A549 (cell line): Measurements from ENCODE around the gene KRT73. TPM values are rescaled to one million over a fixed set of nuclear protein-coding genes. Genes with fewer than 3 reads are reported as not detected.

Source experiments
- ATAC-seq, 2 experiments: fragments of 200-7000 bp in 1 of 2; fragments of >200 bp in 1 of 2; cut with Nextera tagmentation in 1 of 2; cut with Tn5 transposase in 1 of 2; 3 replicates each; pipeline versions ENCODE4 v1.8.0 to v1.9.1; 2018 to 2020; ENCODE audit warnings: mild to moderate bottlenecking in 1 of 2, moderate library complexity in 1 of 2
- CTCF ChIA-PET: fragments of 300-600 bp; sonication (Branson Sonifier 250); formaldehyde crosslinking; extraction: SDS; loops from one replicate; lab custom pipeline; 2021; ENCODE audit warnings: antibody characterized with exemption, inconsistent platforms; lab: Yijun Ruan, JAX
- POLR2A ChIA-PET: fragments of 350-600 bp; formaldehyde crosslinking; extraction: SDS; loops from one replicate; lab custom pipeline; 2021; ENCODE audit warnings: antibody characterized with exemption, inconsistent platforms; lab: Yijun Ruan, JAX
- DNase-seq, 2 experiments: peaks; one replicate each; pipeline versions ENCODE4 v3.0.0 to v3.0.0-alpha.2; 2011 to 2016; ENCODE audit warnings: low read depth in 1 of 2, low spot score in 1 of 2
- FAIRE-seq: peaks from 2 replicates; lab custom pipeline; 2011; peaks lifted over from hg19 to GRCh38; lab: Jason Lieb, UNC
- H3K27ac ChIP-seq, 2 experiments: fragments of >200 bp; sonication (Bioruptor Twin); formaldehyde crosslinking; 3 replicates each; pipeline ENCODE4 v1.5.1; 2016 to 2017
- H3K4me1 ChIP-seq: fragments of >200 bp; sonication (Bioruptor Twin); formaldehyde crosslinking; 3 replicates; pipeline ENCODE4 v1.6.1; 2016
- H3K4me2 ChIP-seq: fragments of >200 bp; sonication (Bioruptor Twin); formaldehyde crosslinking; 3 replicates; pipeline ENCODE4 v1.6.1; 2016
- H3K4me3 ChIP-seq: fragments of >200 bp; sonication (Bioruptor Twin); formaldehyde crosslinking; 3 replicates; pipeline ENCODE4 v1.5.1; 2016
- H3K9me3 ChIP-seq: fragments of >200 bp; sonication (Bioruptor Twin); formaldehyde crosslinking; 3 replicates; pipeline ENCODE4 v1.6.1; 2016
- ATOH8 ChIP-seq: fragments of 250-450 bp; sonication (Bioruptor Pico); IDR thresholded peaks from 2 replicates; pipeline ENCODE4 v1.5.0; 2020; ENCODE audit warnings: low read depth, mild to moderate bottlenecking, moderate library complexity
- CEBPB ChIP-seq, 2 experiments: fragments of >200 bp in 1 of 2; sonication (Bioruptor Twin) in 1 of 2; formaldehyde crosslinking in 1 of 2; IDR thresholded peaks; 2 replicates each; pipeline ENCODE4 v1.6.1; 2012 to 2016
- CHD2 ChIP-seq: fragments of 150-350 bp; IDR thresholded peaks from 2 replicates; pipeline ENCODE4 v1.6.1; 2014; ENCODE audit warnings: low read length; ENCODE audit not compliant: partially characterized antibody
- CHD4 ChIP-seq: fragments of 200-600 bp; sonication (generic); IDR thresholded peaks from 2 replicates; pipeline ENCODE4 v1.6.1; 2016; ENCODE audit warnings: antibody characterized with exemption, mild to moderate bottlenecking, borderline replicate concordance
- E2F6 ChIP-seq: IDR thresholded peaks from 2 replicates; pipeline ENCODE4 v1.6.1; 2012; ENCODE audit warnings: low read depth, borderline replicate concordance
- EHF ChIP-seq: fragments of 250-450 bp; sonication (Bioruptor Pico); IDR thresholded peaks from 2 replicates; pipeline ENCODE4 v1.5.0; 2020; ENCODE audit warnings: mild to moderate bottlenecking
- EP300 ChIP-seq, 2 experiments: fragments of >200 bp; sonication (Bioruptor Twin); formaldehyde crosslinking; IDR thresholded peaks; 2 replicates in 1 of 2; 3 replicates in 1 of 2; pipeline ENCODE4 v1.6.1; 2016 to 2017
- ESRRA ChIP-seq: fragments of 150-350 bp; IDR thresholded peaks from 2 replicates; pipeline ENCODE4 v1.6.1; 2014; ENCODE audit warnings: mild to moderate bottlenecking, low read length, borderline replicate concordance
- FOSB ChIP-seq: fragments of 250-450 bp; sonication (Bioruptor Pico); IDR thresholded peaks from 2 replicates; pipeline ENCODE4 v1.5.0; 2020; ENCODE audit warnings: mild to moderate bottlenecking, moderate library complexity
- HDAC2 ChIP-seq: fragments of 200-600 bp; sonication (generic); IDR thresholded peaks from 2 replicates; pipeline ENCODE4 v1.6.1; 2016
- HEYL ChIP-seq: fragments of 250-450 bp; sonication (Bioruptor Pico); IDR thresholded peaks from 2 replicates; pipeline ENCODE4 v1.8.0; 2021; ENCODE audit warnings: mild to moderate bottlenecking, moderate library complexity
- HMGXB4 ChIP-seq: fragments of 250-450 bp; sonication (Bioruptor Pico); IDR thresholded peaks from 2 replicates; pipeline ENCODE4 v1.5.0; 2021; ENCODE audit warnings: mild to moderate bottlenecking, moderate library complexity, borderline replicate concordance
- HOXA7 ChIP-seq: fragments of 250-450 bp; sonication (Bioruptor Pico); IDR thresholded peaks from 2 replicates; pipeline ENCODE4 v1.5.0; 2020; ENCODE audit warnings: mild to moderate bottlenecking, moderate library complexity
- KDM1A ChIP-seq: fragments of 200-600 bp; sonication (generic); IDR thresholded peaks from 2 replicates; pipeline ENCODE4 v1.6.1; 2016; ENCODE audit warnings: low read depth, mild to moderate bottlenecking
- KDM5A ChIP-seq: fragments of 200-600 bp; sonication (generic); IDR thresholded peaks from 2 replicates; pipeline ENCODE4 v1.6.1; 2016; ENCODE audit warnings: antibody characterized with exemption, mild to moderate bottlenecking
- MYC ChIP-seq: IDR thresholded peaks from 2 replicates; pipeline ENCODE4 v1.6.1; 2012; ENCODE audit warnings: mild to moderate bottlenecking, inconsistent platforms, low read length, improper control_type of control experiment, borderline replicate concordance
- NPAS2 ChIP-seq: fragments of 250-450 bp; sonication (Bioruptor Pico); IDR thresholded peaks from 2 replicates; pipeline ENCODE4 v1.8.0; 2022; ENCODE audit warnings: mild to moderate bottlenecking, moderate library complexity, borderline replicate concordance
- PBX3 ChIP-seq: IDR thresholded peaks from 2 replicates; pipeline ENCODE4 v1.6.1; 2012
- PHF8 ChIP-seq: fragments of 200-600 bp; sonication (generic); IDR thresholded peaks from 2 replicates; pipeline ENCODE4 v1.6.1; 2016; ENCODE audit warnings: low read depth, mild to moderate bottlenecking, antibody characterized with exemption, moderate library complexity, borderline replicate concordance
- POLR2A ChIP-seq: IDR thresholded peaks from 2 replicates; pipeline ENCODE4 v1.6.1; 2012; ENCODE audit warnings: mild to moderate bottlenecking, low read length
- RAD21 ChIP-seq, 2 experiments: fragments of >200 bp in 1 of 2; sonication (Bioruptor Twin) in 1 of 2; formaldehyde crosslinking in 1 of 2; IDR thresholded peaks in 1 of 2; conservative IDR thresholded peaks in 1 of 2; 2 replicates in 1 of 2; 3 replicates in 1 of 2; pipeline ENCODE4 v1.6.1; 2012 to 2018; ENCODE audit warnings: inconsistent platforms in 1 of 2
- RARB ChIP-seq: fragments of 250-450 bp; sonication (Bioruptor Pico); IDR thresholded peaks from 2 replicates; pipeline ENCODE4 v1.8.0; 2021; ENCODE audit warnings: mild to moderate bottlenecking, moderate library complexity
- RCOR1 ChIP-seq: fragments of 150-350 bp; IDR thresholded peaks from 2 replicates; pipeline ENCODE4 v1.6.1; 2014; ENCODE audit warnings: antibody characterized with exemption, low read length, low read depth
- RFX5 ChIP-seq: fragments of 450-650 bp; IDR thresholded peaks from 2 replicates; pipeline ENCODE4 v1.7.1; 2014; ENCODE audit warnings: antibody characterized with exemption, mild to moderate bottlenecking, moderate library complexity
- TFCP2L1 ChIP-seq: fragments of 250-450 bp; sonication (Bioruptor Pico); IDR thresholded peaks from 2 replicates; pipeline ENCODE4 v1.5.0; 2021; ENCODE audit warnings: mild to moderate bottlenecking
- USF2 ChIP-seq: fragments of 450-650 bp; IDR thresholded peaks from 2 replicates; pipeline ENCODE4 v1.6.1; 2014; ENCODE audit warnings: antibody characterized with exemption
- ZC3H11A ChIP-seq: fragments of 450-650 bp; IDR thresholded peaks from 2 replicates; pipeline ENCODE4 v1.6.1; 2014; ENCODE audit warnings: antibody characterized with exemption, mild to moderate bottlenecking
- WGBS: methylation state at CpG from one replicate; pipeline ENCODE4 v1.1.6; 2017; ENCODE audit errors: missing lambda C conversion rate; 5-methylcytosine and 5-hydroxymethylcytosine counted together
- polyA plus RNA-seq, 4 experiments: library from polyadenylated mRNA; depleted of rRNA in 3 of 4; stranded (reverse); fragments of >200 nt; fragmentation: RNase III in 1 of 4; extraction: RNeasy Plus Mini Kit Qiagen cat#74134 plus additional on column Dnase treatment in 1 of 4; gene quantifications; 2 replicates in 3 of 4; 3 replicates in 1 of 4; pipeline ENCODE4 v1.2.3, GENCODE V29; 2011 to 2017

Gene KRT73
- polyA plus RNA-seq, 2 of the 4 experiments (the other 2 are of a cell fraction) = not detected

- ChIA-PET POLR2A (no interaction called here), CTCF (interaction anchor here (1.4 kb wide), 1 partner anchor 249 kb away, joined by 3 read pairs; no protein-coding TSS in a partner anchor)
- Histone ChIP-seq H3K4me2 (no peak overlapping the region), H3K4me1 (no peaks in the 10 kb centered on the region), H3K27ac (no peak overlapping the region), H3K4me3 (no peak overlapping the region), H3K9me3 (no peaks in the 10 kb centered on the region)
- 37% methylated on average over 4 of the region's 4 CpGs for WGBS
- TF ChIP-seq FOSB (CRISPR knock-in tag) = no peak
- no peak for TF ChIP-seq E2F6
- no peak for TF ChIP-seq EHF (CRISPR knock-in tag)
- TF ChIP-seq RFX5 = no peak
- no peak for TF ChIP-seq RAD21 (conservative IDR thresholded peaks at IDR 0.05 in 1 of 2, IDR thresholded peaks at IDR 0.05 in 1 of 2)
- TF ChIP-seq CHD4 = no peak
- TF ChIP-seq CHD2 = no peak
- no peak for TF ChIP-seq POLR2A
- TF ChIP-seq HOXA7 (CRISPR knock-in tag) = no peak
- no peak for TF ChIP-seq HEYL (CRISPR knock-in tag)
- no peak for TF ChIP-seq CEBPB (IDR thresholded peaks at IDR 0.05)
- no peak for TF ChIP-seq USF2
- TF ChIP-seq PHF8 = no peak
- FAIRE-seq = no peak
- ATAC-seq = no peak
- DNase-seq = no peak
These were observed 12.9 kb upstream of the KRT73 start for GRCh38 chr12:52631264-52631663.

- no peaks in the 10 kb centered on the region for H3K4me1 ChIP-seq
- ATAC-seq = no peak
- H3K4me3 ChIP-seq = no peak overlapping the region
These were observed 12.3 kb upstream of the KRT73 start for GRCh38 chr12:52630599-52631200.

More at GRCh38 chr12:52630599-52631200, 12.3 kb upstream of the KRT73 start:
- no peak overlapping the region for H3K4me2 ChIP-seq
- 15% methylated on average over 4 of the region's 4 CpGs for WGBS
- H3K27ac ChIP-seq = no peak overlapping the region
- FAIRE-seq (no peak), DNase-seq (no peak)
- H3K9me3 ChIP-seq = no peaks in the 10 kb centered on the region
- ChIA-PET CTCF (interaction anchor here (1.4 to 1.9 kb wide), 2 partner anchors 18 to 249 kb away, joined by 3 to 5 read pairs; no protein-coding TSS in a partner anchor), POLR2A (no interaction called here)
- TF ChIP-seq EP300 (IDR thresholded peaks at IDR 0.05) (no peak), TFCP2L1 (CRISPR knock-in tag) (no peak), PBX3 (no peak), MYC (no peak), RCOR1 (no peak), KDM1A (no peak), HEYL (CRISPR knock-in tag) (no peak), KDM5A (no peak), HOXA7 (CRISPR knock-in tag) (no peak), CEBPB (IDR thresholded peaks at IDR 0.05) (no peak), RARB (CRISPR knock-in tag) (no peak), ESRRA (no peak), PHF8 (no peak), HDAC2 (no peak), ATOH8 (no peak), HMGXB4 (CRISPR knock-in tag) (no peak), ZC3H11A (no peak), NPAS2 (CRISPR knock-in tag) (no peak)
